GM23338 (cell line): ENCODE data around the gene HGS. TPM values are rescaled to one million over a fixed set of nuclear protein-coding genes. Genes with fewer than 3 reads are reported as not detected.

Experiments
- ATAC-seq: fragments of 200-7000 bp; cut with Tn5 transposase; 3 replicates; pipeline ENCODE4 v1.9.1; 2020
- DNase-seq: peaks from one replicate; pipeline ENCODE4 v3.0.0-alpha.2; 2015; ENCODE audit warnings: low spot score
- H2AFZ ChIP-seq: fragments of 200-600 bp; sonication (generic); 2 replicates; pipeline ENCODE4 v1.8.0; 2016; ENCODE audit warnings: antibody characterized with exemption, mild to moderate bottlenecking, moderate library complexity
- H3F3A ChIP-seq: fragments of 200-600 bp; sonication (generic); replicated peaks from 2 replicates; pipeline ENCODE4 v1.8.0; 2017; ENCODE audit warnings: antibody characterized with exemption, mixed run types, low read depth
- H3K27ac ChIP-seq: fragments of 200-600 bp; sonication (generic); 2 replicates; pipeline ENCODE4 v1.6.1; 2016; ENCODE audit warnings: low read depth
- H3K27me3 ChIP-seq: fragments of 200-600 bp; sonication (generic); 2 replicates; pipeline ENCODE4 v1.8.0; 2016; ENCODE audit warnings: mild to moderate bottlenecking, mixed run types, moderate library complexity; ENCODE audit not compliant: insufficient read depth
- H3K36me3 ChIP-seq: fragments of 200-600 bp; sonication (generic); 2 replicates; pipeline ENCODE4 v1.8.0; 2016; ENCODE audit warnings: mild to moderate bottlenecking; ENCODE audit not compliant: insufficient read depth
- H3K4me1 ChIP-seq: fragments of 200-600 bp; sonication (generic); 2 replicates; pipeline ENCODE4 v1.8.0; 2016; ENCODE audit warnings: mild to moderate bottlenecking, moderate library complexity; ENCODE audit not compliant: insufficient read depth
- H3K4me2 ChIP-seq: fragments of 200-600 bp; sonication (generic); 2 replicates; pipeline ENCODE4 v1.7.1; 2017; ENCODE audit warnings: mixed run types
- H3K4me3 ChIP-seq: fragments of 200-600 bp; sonication (generic); 2 replicates; pipeline ENCODE4 v1.6.1; 2016; ENCODE audit warnings: mixed run types
- H3K79me2 ChIP-seq: fragments of 200-600 bp; sonication (generic); replicated peaks from 2 replicates; pipeline ENCODE4 v1.8.0; 2017; ENCODE audit warnings: mild to moderate bottlenecking; ENCODE audit not compliant: insufficient read depth
- H3K9me2 ChIP-seq: fragments of 200-600 bp; sonication (generic); 2 replicates; pipeline ENCODE4 v1.8.0; 2017; ENCODE audit not compliant: insufficient read depth
- H4K20me1 ChIP-seq: fragments of 200-600 bp; sonication (generic); replicated peaks from 2 replicates; pipeline ENCODE4 v1.8.0; 2017; ENCODE audit warnings: mild to moderate bottlenecking; ENCODE audit not compliant: insufficient read depth
- H3K27ac Mint-ChIP-seq: 2 replicates; pipeline ENCODE4 v1.8.0; 2020; ENCODE audit warnings: inconsistent platforms, mild to moderate bottlenecking, moderate library complexity, mixed read lengths
- H3K27me3 Mint-ChIP-seq: 3 replicates; pipeline ENCODE4 v1.8.0; 2022; ENCODE audit warnings: low read depth, mild to moderate bottlenecking, moderate library complexity, mixed read lengths, inconsistent platforms; ENCODE audit not compliant: insufficient read depth, poor library complexity
- H3K36me3 Mint-ChIP-seq: 3 replicates; pipeline ENCODE4 v1.8.0; 2021; ENCODE audit warnings: low read depth, mild to moderate bottlenecking, inconsistent platforms, moderate library complexity, mixed read lengths
- H3K4me1 Mint-ChIP-seq: 3 replicates; pipeline ENCODE4 v1.8.0; 2020; ENCODE audit warnings: mild to moderate bottlenecking, inconsistent platforms, mixed read lengths
- H3K4me3 Mint-ChIP-seq: 3 replicates; pipeline ENCODE4 v1.8.0; 2021; ENCODE audit warnings: moderate library complexity, mild to moderate bottlenecking, inconsistent platforms, mixed read lengths
- H3K9me3 Mint-ChIP-seq: 3 replicates; pipeline ENCODE4 v1.8.0; 2020; ENCODE audit warnings: moderate library complexity, mild to moderate bottlenecking, inconsistent platforms, mixed read lengths
- CREB1 ChIP-seq: fragments of 250-450 bp; sonication (Bioruptor Pico); IDR thresholded peaks from 2 replicates; pipeline ENCODE4 v1.5.0; 2020; ENCODE audit warnings: low read depth, mild to moderate bottlenecking, moderate library complexity
- CTCF ChIP-seq, 2 experiments: fragments of 200-600 bp in 1 of 2; sonication (generic) in 1 of 2; conservative IDR thresholded peaks; 2 replicates each; pipeline versions ENCODE4 v1.5.1 to v1.6.1; 2016 to 2017; ENCODE audit warnings: antibody characterized with exemption in 2 of 2, low read depth in 2 of 2, mild to moderate bottlenecking in 2 of 2, moderate library complexity in 1 of 2
- EZH2 ChIP-seq: fragments of 200-600 bp; sonication (generic); IDR thresholded peaks from one replicate; pipeline ENCODE4 v1.8.0; 2017; ENCODE audit warnings: antibody characterized with exemption, mild to moderate bottlenecking, low read depth; ENCODE audit not compliant: unreplicated experiment
- EZH2phosphoT487 ChIP-seq: fragments of 200-600 bp; sonication (generic); IDR thresholded peaks from one replicate; pipeline ENCODE4 v1.8.1; 2018; ENCODE audit warnings: antibody characterized with exemption; ENCODE audit not compliant: unreplicated experiment
- JUNB ChIP-seq: IDR thresholded peaks from one replicate; pipeline ENCODE4 v1.6.1; 2016; ENCODE audit warnings: antibody characterized with exemption; ENCODE audit not compliant: unreplicated experiment
- NANOG ChIP-seq: IDR thresholded peaks from 2 replicates; pipeline ENCODE4 v1.6.1; 2016; ENCODE audit warnings: antibody characterized with exemption, borderline replicate concordance
- POLR2AphosphoS5 ChIP-seq: IDR thresholded peaks from 2 replicates; pipeline ENCODE4 v1.6.1; 2016; ENCODE audit warnings: antibody characterized with exemption, low read depth
- STAT1 ChIP-seq: IDR thresholded peaks from one replicate; pipeline ENCODE4 v1.6.1; 2016; ENCODE audit warnings: antibody characterized with exemption; ENCODE audit not compliant: unreplicated experiment
- ZNF114 ChIP-seq: fragments of 250-450 bp; sonication (Bioruptor Pico); IDR thresholded peaks from 2 replicates; pipeline ENCODE4 v1.5.0; 2020; ENCODE audit warnings: mild to moderate bottlenecking, moderate library complexity
- ZNF331 ChIP-seq: fragments of 250-450 bp; sonication (Bioruptor Pico); IDR thresholded peaks from 2 replicates; pipeline ENCODE4 v1.5.0; 2020; ENCODE audit warnings: low read depth, mild to moderate bottlenecking, moderate library complexity
- ZNF462 ChIP-seq: fragments of 250-450 bp; sonication (Bioruptor Pico); IDR thresholded peaks from 2 replicates; pipeline ENCODE4 v1.5.0; 2020; ENCODE audit warnings: mild to moderate bottlenecking, moderate library complexity
- polyA plus RNA-seq: library from polyadenylated mRNA; unstranded; fragments of >200 nt; fragmentation: Nextera tagmentation; extraction: Ambion mirVana; gene quantifications from 2 replicates; pipeline ENCODE4 v1.2.1, GENCODE V29; 2016
- total RNA-seq: library from RNA; depleted of rRNA; stranded (reverse); fragments of >200 nt; shearing (Covaris generic); gene quantifications from 2 replicates; pipeline ENCODE4 v1.2.3, GENCODE V29; 2014
- TF ChIP-seq, protein P1 (sequence below): IDR thresholded peaks from one replicate; pipeline ENCODE4 v1.6.1; 2018; ENCODE audit warnings: antibody characterized with exemption; ENCODE audit not compliant: unreplicated experiment
- TF ChIP-seq, protein P2 (sequence below): IDR thresholded peaks from 2 replicates; pipeline ENCODE4 v1.6.1; 2016; ENCODE audit warnings: antibody characterized with exemption

The HGS gene
- total and polyA plus RNA-seq, 2 experiments from 2014 or later, result 59.0 to 90.2 TPM

DNA sequence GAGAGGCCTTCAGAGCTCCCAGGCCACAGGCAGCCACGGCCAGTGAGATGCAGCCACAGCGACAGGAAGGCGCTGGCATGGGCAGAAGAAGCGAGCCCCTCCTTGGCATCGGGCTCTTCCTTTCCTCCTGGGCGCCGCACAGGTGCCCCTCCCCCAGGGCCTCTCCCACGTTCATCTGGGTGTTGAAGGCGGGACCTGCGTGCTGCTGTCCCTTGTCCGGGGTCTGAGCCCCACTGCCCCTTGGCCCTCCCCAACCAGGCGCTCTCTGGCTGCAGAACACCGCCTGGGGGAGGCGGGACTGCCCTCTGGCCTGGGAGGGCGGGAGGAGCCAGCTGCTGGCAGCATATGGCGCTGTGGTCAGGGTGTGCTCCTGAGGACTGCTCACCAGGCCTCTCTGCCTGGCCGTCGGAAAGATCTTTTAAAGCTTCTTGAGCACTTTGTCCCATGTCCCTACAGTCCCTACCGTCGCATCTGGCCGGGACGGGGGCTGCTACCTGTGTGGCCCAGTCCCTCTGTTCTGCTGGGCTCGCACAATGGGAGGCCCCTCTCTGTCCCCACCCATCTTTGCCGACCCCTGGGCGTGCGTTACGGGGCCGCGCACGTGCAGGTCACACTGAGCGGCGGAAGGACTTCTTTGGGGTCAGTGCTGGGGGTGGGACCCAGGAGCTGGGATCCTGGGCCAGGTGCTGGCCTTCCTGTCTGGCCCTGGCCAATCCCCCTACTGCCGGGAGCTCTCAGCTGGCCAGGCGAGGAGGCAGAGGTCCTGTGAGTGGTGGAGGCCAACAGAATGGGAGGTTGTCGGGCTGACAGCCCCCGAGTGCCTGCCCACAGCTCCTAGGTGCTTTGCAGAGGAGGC is 30.0 kb downstream of the HGS start:
- Mint-ChIP-seq H3K27me3 (peaks cover 20% of the 10 kb centered on the region), H3K36me3 (peaks cover 7% of the 10 kb centered on the region), H3K9me3 (no peaks in the 10 kb centered on the region), H3K4me3 (peak overlapping the region; percentile 89), H3K4me1 (peaks cover 25% of the 10 kb centered on the region), H3K27ac (no peak overlapping the region)
- Histone ChIP-seq H2AFZ (no peak overlapping the region), H3K36me3 (no peaks in the 10 kb centered on the region), H3K79me2 (peaks cover 13% of the 10 kb centered on the region), H3K27me3 (no peaks in the 10 kb centered on the region), H3K4me3 (peak overlapping the region; percentile 77; the same call in 1 of the 2 replicates), H3K9me2 (no peaks in the 10 kb centered on the region), H3K4me2 (peak overlapping the region; percentile 93), H4K20me1 (no peaks in the 10 kb centered on the region), H3K4me1 (peaks cover 24% of the 10 kb centered on the region; the same call in 1 of the 2 replicates), H3K27ac (no peak overlapping the region), H3F3A (peaks cover 15% of the 10 kb centered on the region)
- no peak for TF ChIP-seq CTCF (conservative IDR thresholded peaks at IDR 0.05; ENCODE audit: low read depth in 2 of 2)
- no peak for TF ChIP-seq EZH2
- no peak for TF ChIP-seq ZNF114 (CRISPR knock-in tag)
- TF ChIP-seq POLR2AphosphoS5, result no peak
- TF ChIP-seq, protein P1, sequence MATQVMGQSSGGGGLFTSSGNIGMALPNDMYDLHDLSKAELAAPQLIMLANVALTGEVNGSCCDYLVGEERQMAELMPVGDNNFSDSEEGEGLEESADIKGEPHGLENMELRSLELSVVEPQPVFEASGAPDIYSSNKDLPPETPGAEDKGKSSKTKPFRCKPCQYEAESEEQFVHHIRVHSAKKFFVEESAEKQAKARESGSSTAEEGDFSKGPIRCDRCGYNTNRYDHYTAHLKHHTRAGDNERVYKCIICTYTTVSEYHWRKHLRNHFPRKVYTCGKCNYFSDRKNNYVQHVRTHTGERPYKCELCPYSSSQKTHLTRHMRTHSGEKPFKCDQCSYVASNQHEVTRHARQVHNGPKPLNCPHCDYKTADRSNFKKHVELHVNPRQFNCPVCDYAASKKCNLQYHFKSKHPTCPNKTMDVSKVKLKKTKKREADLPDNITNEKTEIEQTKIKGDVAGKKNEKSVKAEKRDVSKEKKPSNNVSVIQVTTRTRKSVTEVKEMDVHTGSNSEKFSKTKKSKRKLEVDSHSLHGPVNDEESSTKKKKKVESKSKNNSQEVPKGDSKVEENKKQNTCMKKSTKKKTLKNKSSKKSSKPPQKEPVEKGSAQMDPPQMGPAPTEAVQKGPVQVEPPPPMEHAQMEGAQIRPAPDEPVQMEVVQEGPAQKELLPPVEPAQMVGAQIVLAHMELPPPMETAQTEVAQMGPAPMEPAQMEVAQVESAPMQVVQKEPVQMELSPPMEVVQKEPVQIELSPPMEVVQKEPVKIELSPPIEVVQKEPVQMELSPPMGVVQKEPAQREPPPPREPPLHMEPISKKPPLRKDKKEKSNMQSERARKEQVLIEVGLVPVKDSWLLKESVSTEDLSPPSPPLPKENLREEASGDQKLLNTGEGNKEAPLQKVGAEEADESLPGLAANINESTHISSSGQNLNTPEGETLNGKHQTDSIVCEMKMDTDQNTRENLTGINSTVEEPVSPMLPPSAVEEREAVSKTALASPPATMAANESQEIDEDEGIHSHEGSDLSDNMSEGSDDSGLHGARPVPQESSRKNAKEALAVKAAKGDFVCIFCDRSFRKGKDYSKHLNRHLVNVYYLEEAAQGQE, result no peak
- TF ChIP-seq, protein P2, sequence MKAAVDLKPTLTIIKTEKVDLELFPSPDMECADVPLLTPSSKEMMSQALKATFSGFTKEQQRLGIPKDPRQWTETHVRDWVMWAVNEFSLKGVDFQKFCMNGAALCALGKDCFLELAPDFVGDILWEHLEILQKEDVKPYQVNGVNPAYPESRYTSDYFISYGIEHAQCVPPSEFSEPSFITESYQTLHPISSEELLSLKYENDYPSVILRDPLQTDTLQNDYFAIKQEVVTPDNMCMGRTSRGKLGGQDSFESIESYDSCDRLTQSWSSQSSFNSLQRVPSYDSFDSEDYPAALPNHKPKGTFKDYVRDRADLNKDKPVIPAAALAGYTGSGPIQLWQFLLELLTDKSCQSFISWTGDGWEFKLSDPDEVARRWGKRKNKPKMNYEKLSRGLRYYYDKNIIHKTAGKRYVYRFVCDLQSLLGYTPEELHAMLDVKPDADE, result no peak
- no peak for TF ChIP-seq JUNB
- TF ChIP-seq ZNF331, result no peak
- TF ChIP-seq CREB1 (CRISPR knock-in tag), result no peak
- TF ChIP-seq NANOG, result no peak
- TF ChIP-seq ZNF462 (CRISPR knock-in tag), result no peak
- no peak for TF ChIP-seq STAT1
- no peak for TF ChIP-seq EZH2phosphoT487
- no peak for DNase-seq
- no peak; the same call in 2 of the 3 replicates for ATAC-seq
